ENCODE measurements around the gene GID8. TPM values are rescaled to one million over a fixed set of nuclear protein-coding genes. Genes with fewer than 3 reads are reported as not detected.

GID8 gene
- 19.3 TPM for total RNA-seq

DNA sequence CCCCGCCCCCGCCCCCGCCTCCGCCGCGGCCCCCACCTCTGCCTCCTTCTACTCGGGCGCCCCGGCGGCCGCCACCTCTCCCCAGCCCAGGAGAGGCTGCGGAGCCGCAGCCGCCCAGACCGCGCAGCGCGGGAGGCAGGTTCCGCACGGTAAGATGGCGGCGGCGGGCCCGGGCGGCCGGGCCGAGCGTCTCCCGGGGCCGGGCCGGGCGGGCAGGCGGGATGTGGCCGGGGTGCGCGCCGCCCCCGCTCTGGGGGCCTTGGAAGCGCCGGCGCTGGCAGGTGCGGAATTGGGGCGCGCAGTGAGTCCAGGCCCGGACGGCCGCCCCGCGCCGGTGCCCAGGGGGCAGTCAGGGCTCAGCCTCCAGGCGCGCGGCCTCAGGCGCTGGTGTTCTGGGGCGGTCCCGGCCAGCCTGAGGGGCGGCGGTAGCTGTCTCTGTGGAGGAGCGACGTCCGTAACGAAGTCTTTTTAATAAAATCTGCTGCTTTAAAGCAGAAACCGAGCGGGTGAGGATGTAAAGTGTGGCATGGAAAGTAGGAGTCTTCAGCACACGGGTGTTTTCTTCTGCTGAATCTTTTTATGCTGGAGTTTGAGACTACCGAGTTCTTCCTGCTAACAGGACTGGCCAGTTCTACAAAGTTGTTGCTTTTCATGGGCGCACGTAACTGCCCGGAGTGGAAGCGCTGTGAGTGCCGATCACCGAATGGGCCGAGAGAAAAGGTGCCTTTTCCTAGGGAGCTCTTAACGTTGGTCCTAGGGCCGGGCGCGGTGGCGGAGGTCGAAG, at the start of gene GID8:
TSS of gene GID8 (plus strand) at position 43 of the 784 bp plus-strand sequence. CDS start 3,356 bp downstream, outside the sequence.
- ATAC-seq (peak; percentile 40), DNase-seq (ENCODE audit: low spot score) (no peak)

DNA sequence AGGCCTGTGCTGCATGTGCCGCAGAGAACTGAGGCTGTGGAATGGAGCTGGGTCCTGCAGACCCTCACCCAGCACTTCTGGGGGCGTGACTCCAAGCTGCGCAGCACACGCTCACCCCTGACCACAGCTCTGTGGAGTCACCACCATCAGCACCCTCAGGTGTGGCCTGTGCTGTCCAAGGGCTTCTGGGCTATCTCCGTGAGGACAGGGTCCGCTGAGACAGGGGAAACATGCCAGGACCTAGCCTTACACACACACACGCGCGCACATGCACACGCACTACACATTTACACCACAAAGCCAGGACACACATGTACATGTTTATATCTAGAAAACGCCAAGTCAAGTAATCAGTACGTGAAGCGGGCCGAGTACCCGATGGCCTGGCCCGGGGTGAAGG, 49.5 kb upstream of the GID8 start:
- DNase-seq (ENCODE audit: low spot score) (no peak), ATAC-seq (peak; percentile 3)

DNA sequence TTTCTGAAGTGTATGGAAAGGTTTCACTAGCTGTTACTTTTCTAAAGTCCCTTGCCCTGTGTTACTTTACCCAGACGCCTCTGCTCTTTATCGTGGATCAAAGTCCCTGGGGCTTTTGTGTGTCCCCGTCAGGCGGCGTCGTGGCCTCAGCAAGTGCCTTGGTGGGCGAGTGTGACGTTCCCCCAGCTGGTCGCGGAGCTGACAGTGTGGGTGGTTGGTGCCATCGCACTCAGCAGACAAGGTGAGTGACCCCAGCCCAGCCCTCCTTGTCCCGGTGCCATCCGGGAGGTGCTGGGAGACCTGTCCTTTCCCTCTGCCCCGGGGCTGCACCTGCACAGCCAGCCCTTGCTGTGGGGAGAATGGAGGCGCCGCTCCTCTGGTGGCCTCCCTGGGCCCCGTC, 49.0 kb upstream of the GID8 start:
- ATAC-seq: peak; percentile 57
- DNase-seq (ENCODE audit: low spot score): no peak

DNA sequence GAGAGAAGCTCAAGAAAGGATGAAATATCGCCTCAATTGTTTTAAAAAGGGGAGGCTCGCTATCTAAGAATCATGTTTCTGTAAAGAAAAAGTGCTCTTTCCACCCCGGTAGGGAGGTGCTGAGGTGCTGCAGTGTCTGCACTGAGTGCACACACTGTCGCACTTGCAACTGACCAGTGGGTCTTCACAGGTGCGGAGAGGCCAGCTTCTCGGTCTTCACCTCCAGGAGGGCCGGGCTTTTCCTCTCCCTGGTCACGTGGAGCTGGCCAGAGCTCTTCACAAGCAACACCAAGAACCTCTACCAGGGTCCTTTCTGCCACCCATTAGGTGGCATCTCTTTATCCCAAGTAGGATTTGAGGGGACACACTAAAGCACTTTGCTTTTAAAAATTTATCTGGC, 48.5 kb upstream of the GID8 start:
- DNase-seq (ENCODE audit: low spot score) (no peak), ATAC-seq (no peak)

DNA sequence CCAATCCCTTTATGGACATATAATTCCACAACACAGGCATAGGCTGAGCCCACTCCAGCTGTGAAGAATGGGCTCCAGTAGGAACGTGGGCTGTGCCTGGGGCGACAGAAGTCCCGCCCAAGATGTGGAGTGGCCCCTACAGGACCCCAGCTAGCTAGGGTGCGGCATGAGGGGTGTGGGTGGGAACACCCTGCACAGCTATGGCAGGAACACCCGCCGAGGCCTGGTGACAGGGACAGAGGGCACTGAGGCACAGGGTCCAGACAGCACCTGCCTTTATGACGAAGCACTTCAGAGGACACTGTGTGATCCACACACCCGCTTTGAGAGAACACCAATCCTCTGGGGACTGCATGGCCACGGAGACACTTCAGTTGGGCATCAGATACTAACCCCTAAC, 48.1 kb upstream of the GID8 start:
- ATAC-seq (no peak), DNase-seq (ENCODE audit: low spot score) (no peak)

DNA sequence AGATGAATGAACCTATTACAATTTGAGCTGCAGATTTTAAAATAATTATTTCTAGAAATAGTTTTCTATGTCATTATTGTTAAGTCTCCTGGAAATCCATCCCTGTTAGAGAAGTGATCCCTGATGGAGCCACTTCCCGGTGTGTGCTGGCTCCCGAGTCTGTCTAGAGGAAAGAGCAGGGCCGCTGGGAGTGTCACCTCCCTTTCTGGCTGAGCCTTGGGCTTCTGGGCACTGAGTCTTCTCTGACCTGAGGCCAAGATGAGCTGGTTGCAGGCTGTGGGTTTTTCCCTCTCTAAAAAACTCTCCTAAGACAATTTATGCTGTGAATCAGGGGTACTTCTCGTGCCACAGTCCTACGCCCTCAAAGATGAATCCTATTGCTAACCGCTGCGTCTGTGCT, 47.5 kb upstream of the GID8 start:
- no peak for ATAC-seq

DNA sequence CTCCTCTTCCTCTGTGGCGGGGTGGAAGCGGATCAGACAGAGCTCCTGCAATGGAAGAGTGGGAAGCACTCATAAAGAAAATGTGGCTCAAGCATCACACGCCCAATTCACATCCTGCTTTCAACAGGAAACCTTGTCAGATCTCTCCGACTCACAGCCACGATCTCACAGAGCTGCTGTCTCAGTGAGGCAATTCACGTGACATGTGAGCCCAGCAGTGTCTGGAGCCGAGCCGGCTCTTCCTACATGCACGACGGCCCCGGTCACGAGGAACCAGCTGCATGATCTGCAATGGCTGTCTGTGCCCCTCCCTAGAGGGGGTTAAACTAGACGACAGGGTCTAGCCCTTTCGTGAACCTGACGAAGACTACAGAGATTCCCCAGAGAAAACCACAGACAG, 46.8 kb upstream of the GID8 start:
- no peak for DNase-seq (ENCODE audit: low spot score)
- ATAC-seq: no peak

More for the DNA sequence above, 47.5 kb upstream of the GID8 start:
- DNase-seq (ENCODE audit: low spot score): no peak

DNA sequence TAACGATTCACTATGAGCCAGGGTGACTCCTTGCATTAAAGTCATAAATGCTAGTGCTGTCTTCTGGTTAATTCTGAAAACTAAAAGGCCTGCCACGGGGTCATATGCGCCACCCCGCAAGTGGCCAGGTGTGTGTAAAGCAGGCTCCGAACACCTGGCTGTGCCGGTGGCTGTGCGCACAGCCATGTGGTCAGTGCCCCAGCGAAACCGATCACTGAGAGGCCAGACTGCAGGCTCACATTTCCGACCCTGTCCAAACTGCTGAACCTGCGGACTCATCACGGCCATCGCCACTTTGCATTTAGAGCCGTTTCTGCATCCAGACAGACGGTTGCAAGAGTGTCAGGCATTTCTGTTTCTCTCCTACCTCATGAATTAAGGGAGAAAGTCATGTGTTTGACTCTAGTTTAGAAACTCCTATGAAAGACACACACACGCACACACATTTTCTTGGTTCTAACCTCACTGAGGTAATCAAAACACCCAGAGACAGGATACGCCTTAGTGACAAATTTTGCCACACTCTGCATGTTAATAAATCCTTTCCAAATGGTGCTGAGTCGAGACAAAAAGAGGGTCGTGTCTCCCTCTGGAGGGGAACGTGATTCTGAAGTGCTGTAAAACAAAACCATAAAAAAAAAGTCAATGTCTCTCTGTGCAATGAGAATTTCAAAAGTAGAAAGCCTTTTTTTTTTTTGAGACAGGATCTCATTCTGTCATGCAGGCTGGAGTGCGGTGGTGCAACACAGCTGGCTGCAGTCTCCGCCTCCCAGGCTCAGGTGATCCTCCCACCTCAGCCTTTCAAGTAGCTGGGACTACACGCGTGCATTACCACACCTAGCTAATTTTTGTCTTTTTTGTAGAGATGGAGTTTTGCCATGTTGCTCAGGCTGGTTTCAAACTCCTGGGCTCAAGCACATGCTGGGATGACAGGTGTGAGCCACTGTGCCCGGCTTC, 45.3 kb upstream of the GID8 start:
- DNase-seq (ENCODE audit: low spot score) (no peak), ATAC-seq (no peak)

DNA sequence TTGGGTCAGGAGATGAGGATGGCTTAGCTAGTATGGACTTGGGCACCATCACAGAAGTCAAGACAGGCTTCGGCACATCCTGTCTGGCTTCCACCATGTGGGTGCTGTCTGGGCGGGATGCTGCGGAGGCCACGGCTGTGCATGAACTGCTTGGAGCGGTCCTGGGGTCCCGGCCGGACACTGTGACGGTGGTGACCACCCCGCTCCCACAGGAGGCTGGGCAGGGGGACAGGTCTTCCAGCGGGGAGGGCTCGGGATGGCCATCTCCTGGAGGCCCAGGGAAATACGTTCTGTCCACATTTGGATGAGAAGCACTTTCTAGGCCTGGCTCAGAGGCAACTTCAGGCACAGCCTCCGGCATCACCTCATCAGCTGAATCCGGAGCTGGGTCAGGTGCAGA, 44.2 kb upstream of the GID8 start:
- ATAC-seq: no peak
- DNase-seq (ENCODE audit: low spot score): no peak

DNA sequence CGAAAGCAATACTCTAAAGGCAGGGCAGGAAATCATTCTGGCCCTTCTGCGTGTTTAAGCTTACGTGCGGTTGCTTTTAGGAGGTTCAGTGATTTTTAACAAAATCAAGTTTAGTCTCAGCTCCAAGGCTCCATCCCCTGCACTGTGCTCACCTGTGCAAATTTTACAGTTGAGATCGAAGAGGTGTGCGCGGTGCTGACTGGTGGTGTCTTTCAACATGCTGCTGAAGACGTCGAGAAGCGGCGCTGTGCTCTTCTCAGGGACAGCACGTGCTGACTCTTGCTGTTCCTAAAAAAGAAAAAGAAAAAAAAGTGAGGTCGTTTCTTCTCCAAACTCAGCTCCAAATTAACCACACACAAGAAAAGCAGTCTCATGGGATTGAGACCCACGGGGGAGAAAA, 43.7 kb upstream of the GID8 start:
- DNase-seq (ENCODE audit: low spot score): no peak
- ATAC-seq: no peak

DNA sequence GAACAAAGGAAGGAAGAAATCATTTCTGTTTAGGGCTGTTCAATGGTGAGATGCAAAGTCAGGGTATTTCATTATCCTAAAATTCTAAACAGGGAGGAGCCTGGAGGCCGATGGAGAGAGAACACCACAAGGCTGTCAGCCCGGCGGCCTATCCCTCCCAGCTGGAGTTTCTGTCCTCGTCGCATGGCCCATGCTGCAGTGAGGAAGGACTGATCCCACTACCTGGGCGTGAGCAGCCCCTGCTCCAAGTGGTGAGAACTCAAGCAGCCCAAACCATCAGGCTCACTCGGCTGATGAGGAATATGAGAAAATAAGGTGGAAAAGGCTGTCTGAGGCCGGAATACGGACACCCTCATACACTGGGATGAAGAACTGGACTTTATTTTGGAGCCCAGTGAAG, 42.4 kb upstream of the GID8 start:
- DNase-seq (ENCODE audit: low spot score) (no peak), ATAC-seq (no peak)

DNA sequence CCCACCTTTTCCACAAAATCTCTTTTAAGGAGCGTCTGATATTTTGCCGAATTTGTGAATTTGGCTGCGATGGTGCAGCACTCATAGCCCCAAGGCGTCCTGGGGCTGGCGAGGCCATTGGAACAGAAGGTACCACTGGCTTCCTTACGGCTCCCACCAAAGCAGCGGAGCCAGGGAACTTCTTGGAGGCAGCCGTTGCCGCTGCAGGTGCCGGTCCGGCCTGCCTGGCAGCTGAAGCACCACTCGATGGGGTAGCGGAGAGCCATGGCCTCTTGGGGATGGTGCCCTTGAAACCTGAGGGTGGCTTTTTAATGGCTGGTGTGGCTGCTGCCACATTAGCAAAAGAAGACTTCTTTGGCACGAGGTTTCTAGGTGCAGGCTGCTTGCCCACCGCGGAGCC, 41.4 kb upstream of the GID8 start:
- ATAC-seq (no peak), DNase-seq (ENCODE audit: low spot score) (no peak)

DNA sequence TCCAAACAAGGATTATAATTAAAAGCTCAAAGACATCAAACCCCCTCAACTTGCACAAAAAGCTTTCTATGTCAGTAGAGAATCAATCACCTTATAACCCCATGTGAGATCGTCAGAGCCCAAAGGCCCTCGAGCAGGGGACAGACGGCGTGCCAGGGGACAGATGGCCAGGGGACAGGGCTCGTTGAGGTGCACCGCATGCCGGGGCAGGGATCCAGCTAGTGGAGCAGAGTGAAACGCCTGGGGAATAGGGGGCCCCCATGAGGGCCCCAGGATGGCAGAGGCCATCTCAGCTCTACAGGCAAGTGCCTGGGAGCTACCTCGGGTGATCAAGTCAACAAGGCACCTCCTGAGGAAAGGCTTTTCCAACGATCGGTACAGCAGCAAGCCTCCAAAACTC, 40.3 kb upstream of the GID8 start:
- DNase-seq (ENCODE audit: low spot score): no peak

DNA sequence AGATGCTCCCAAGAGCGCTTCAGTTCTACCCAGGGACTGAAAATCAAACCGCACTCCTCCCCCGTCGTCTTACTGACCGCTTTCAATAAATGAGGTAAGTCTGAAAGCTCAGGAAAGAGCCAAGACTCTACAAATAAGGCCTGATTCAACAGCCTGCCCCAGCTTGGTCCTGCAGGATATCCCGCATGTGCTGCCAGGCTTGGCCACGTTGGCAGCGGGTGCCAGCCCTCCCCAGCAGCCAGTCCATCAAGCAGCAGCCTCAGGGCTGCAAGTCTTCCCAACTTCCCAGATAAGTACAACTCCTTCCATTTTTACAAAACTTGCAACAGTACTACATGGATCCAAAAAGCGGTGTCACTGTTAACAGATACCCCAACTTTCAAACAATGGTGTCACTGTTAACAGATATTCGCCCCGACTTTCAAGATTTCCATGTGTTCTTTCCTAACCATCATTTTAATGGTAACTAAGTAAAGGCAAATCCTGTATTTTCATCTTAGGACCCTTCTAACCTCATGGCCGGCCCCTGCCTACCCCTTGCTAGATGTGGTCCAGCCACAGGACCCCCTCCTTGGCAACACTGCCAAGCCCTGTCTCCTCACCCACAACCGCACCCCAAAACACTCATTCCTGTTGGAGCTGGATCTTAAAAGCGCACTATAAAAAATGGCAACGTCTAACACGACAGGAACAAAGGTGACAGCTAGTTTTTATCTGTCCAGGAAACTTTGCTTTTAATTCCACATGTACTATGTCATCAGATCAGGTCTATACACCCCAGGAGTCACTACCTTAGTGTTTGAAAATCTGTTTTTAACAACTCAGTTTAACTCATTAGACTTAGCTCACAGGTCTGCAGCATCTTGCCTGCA, 39.6 kb upstream of the GID8 start:
- DNase-seq (ENCODE audit: low spot score) (no peak), ATAC-seq (no peak)

More for the DNA sequence above, 40.3 kb upstream of the GID8 start:
- ATAC-seq: no peak

DNA sequence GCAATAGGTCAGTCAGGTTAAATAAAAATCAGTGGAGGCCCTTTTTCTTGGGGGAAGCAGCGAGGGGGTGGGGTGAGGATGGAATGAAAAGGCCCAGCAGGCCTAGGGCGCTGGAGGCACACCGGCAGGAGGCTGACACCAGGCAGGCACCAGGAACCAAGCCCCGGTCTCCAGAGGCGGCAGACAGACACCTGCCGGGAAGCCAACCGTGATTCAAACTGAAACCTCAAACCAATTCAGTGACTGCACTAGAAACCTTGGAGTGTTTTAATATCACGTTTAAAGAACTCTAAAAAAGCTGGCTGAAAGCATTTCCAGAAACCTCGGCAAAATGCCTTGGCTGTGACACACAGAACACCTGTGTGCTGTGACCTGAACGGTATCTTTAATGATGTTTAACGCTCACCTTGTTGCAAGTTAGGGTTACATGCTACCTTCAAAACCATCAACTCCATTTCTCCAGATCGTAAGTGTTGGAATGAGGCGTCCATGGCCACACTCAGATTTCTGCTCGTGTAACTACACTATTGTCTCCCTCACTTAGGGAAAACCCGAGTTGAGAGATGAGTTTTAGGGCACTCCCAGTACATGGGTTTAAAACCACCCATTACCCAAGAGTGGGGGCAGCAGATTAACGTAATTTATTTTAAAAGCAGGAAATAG, 38.8 kb upstream of the GID8 start:
- ATAC-seq (no peak), DNase-seq (ENCODE audit: low spot score) (no peak)

DNA sequence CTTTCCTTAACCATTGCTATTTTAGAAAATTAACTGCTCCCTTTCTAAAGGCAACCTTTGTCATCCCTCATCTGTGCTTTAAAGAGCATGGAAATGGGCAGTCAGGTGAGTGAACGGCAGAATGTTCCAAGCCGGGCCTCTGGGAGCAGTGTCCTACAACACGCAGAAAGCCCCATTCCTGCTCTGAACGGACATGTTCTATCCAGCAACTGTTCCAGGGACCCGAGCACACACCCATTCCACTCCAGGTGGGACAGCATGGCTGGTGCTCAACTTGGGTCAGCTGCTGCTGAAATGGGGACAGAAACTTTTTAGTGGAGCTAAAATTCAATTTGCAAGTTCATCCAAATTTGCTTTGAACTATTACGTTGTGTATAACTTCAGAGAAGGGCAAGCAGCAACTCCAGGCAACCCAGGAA, 38.3 kb upstream of the GID8 start:
- ATAC-seq (peak; percentile 55), DNase-seq (ENCODE audit: low spot score) (no peak)

DNA sequence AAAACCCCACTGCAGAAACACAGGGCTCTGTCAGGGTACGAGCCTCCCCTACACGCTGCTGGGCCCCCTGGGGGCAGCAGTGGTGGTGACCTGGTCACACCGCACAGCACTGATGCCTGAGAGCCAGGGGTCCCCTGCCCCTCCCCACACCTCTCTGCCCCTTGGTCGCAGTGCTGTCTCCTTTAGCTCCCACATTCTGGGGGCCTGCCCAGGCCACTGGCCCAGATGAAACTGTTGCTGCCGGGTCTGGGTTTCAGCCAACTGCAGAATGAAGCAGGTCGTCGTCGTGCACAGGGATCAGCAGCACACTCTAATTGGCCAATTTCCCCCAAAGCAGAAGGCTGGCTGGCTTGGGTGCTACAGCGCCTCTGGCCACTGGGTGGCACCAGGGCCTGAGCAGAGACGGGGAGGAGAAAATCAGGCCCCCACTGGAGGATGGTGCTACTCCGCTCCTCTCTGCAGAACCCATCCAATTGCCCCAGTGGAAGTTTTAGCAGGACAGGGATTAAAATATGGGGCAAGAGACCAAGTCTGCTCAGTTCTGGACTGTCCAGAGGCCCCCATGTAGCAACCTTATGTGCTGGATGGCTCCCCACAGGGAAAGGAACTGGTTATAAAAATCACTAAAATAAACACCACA, 37.8 kb upstream of the GID8 start:
- peak; percentile 93 for ATAC-seq

DNA sequence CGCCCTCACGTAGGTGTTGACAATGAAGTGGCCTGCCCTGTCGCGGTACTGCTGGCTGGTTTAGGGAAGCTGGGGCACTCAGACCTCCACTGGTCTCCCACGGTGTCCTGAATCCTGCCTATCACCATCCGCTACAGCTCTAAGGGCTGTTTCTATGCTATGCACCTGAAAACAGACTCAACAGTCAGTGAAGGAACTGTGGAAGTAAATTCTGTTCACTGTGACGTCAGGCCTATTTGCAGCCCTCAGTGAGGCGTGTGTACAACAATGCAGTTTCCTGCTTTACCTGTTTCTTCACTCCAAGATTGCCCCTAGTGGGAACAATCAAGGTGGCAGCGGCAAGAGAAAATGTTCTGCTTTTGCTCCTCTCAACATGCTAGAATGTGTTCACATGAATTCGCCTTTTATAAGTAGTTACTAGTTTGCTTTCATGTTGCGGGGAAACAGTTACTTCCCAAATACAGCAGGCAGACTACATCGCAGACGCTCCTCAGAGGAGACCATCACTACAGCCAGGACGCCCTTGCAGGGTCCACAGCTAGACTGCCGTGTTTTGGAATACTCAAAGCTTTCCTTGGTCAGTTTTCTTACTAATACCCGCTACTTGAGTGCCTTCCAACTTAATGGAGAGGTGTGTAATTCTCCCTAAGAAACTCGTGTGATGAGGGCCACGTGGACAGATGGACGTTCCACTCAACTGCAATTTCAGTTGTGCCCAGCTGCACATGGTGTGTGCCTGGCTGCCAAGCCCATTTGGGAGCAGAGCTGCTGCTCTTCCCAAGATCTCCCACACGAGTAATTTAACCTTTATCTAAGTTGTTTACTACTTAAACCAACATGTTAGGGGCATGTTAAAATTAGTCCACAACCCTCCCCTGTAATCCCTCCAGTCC, 37.0 kb upstream of the GID8 start:
- peak; percentile 52 for ATAC-seq
- DNase-seq (ENCODE audit: low spot score): no peak

More for the DNA sequence above, 37.8 kb upstream of the GID8 start:
- DNase-seq (ENCODE audit: low spot score): peak; percentile 83

DNA sequence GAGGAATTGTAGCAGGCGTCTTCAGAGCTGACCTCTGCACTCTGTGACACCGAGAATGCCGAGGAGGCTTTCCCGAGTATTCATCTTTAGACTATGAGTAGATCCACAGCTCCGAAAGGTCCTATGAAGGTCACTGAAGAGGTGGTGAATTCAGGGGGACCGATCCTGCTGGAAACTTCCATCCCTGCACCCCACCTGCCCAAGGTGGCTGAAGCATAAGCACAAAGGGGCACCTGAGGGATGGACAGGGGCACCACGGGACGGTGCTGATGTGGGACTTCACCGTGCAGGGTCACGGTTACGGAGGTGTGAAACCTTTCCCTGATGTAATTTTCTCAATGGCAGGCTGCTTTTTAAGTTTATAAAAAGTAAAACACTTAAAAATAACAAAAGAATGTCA, 36.1 kb upstream of the GID8 start:
- no peak for ATAC-seq
- no peak for DNase-seq (ENCODE audit: low spot score)
